RKO (cell line): Measurements from ENCODE around the gene TRH.
"Not testable (repeated sequence)": the region's sequence is repeated elsewhere in the genome, so short reads cannot be mapped to it uniquely, and the experiment has no call there.

ENCODE experiments used
- DNase-seq: peaks from one replicate; pipeline ENCODE4 v3.0.0-alpha.2; 2016; ENCODE audit warnings: low spot score

The TRH gene

GRCh38 chr3:129965937-129966336 lies 8.6 kb upstream of the TRH start:
- DNase-seq, result no peak

- no peak for DNase-seq
These were observed 7.6 kb upstream of the TRH start for GRCh38 chr3:129966876-129967275.

GRCh38 chr3:129967761-129968160 lies 6.8 kb upstream of the TRH start:
- no peak for DNase-seq

GRCh38 chr3:129971351-129972052 lies 3.0 kb upstream of the TRH start:
- DNase-seq, result no peak

GRCh38 chr3:129972301-129972700 lies 2.2 kb upstream of the TRH start:
- no peak for DNase-seq

- DNase-seq, result no peak
These were observed 512 bp upstream of the TRH start for GRCh38 chr3:129973853-129974563.

GRCh38 chr3:129974833-129975704 lies 549 bp downstream of the TRH start:
- DNase-seq, result no peak

GRCh38 chr3:129975705-129976048 lies 1.2 kb downstream of the TRH start:
- no peak for DNase-seq

GRCh38 chr3:129976286-129976685 lies 1.8 kb downstream of the TRH start:
- no peak for DNase-seq

- no peak for DNase-seq
These were observed 3.6 kb downstream of the TRH start for GRCh38 chr3:129978123-129978522.

GRCh38 chr3:129979905-129980304 lies 5.4 kb downstream of the TRH start:
- DNase-seq, result no peak

- no peak for DNase-seq
These were observed 9.0 kb downstream of the TRH start for GRCh38 chr3:129983561-129983960.

GRCh38 chr3:129984125-129984524 lies 9.6 kb downstream of the TRH start:
- DNase-seq, result peak; percentile 15

- DNase-seq, result no peak
These were observed 10.6 kb downstream of the TRH start for GRCh38 chr3:129985113-129985512.

GRCh38 chr3:129988429-129988828 lies 13.9 kb downstream of the TRH start:
- DNase-seq, result no peak

- DNase-seq, result no peak
These were observed 14.9 kb downstream of the TRH start for GRCh38 chr3:129989414-129989813.

GRCh38 chr3:129992781-129993180 lies 18.3 kb downstream of the TRH start:
- DNase-seq, result peak; percentile 38

GRCh38 chr3:129994883-129995559 lies 20.5 kb downstream of the TRH start:
- DNase-seq, result no peak

GRCh38 chr3:129996073-129996472 lies 21.6 kb downstream of the TRH start:
- no peak for DNase-seq

GRCh38 chr3:129999176-129999575 lies 24.7 kb downstream of the TRH start:
- DNase-seq, result not testable (repeated sequence)

- peak; percentile 27 for DNase-seq
These were observed 28.4 kb downstream of the TRH start for GRCh38 chr3:130002666-130003598.
